ENCODE measurements around the gene NFIX. TPM values are rescaled to one million over a fixed set of nuclear protein-coding genes. Genes with fewer than 3 reads are reported as not detected.

Gene NFIX
- total and polyA plus RNA-seq, 9 of the 15 experiments (the other 6 are each of a cell fraction or from before 2014, with no cell fraction given) = 0.28 to 26.8 (median 5.4) TPM

GRCh38 chr19:12956446-12957388 is 38.6 kb upstream of the NFIX start, which contains the start of gene GADD45GIP1 (continued):
- TF ChIP-seq TOE1 (IDR thresholded peaks at IDR 0.05; ENCODE audit: borderline replicate concordance) (no peak), TOE1 (CRISPR knock-in tag; IDR thresholded peaks at IDR 0.05; ENCODE audit: borderline replicate concordance, low read depth) (no peak), ARID1B (IDR thresholded peaks at IDR 0.05) (no peak), MCM7 (IDR thresholded peaks at IDR 0.05) (no peak), U2AF2 (optimal IDR thresholded peaks at IDR 0.05; ENCODE audit: low read depth, low read length) (no peak), XRCC5 (IDR thresholded peaks at IDR 0.05; ENCODE audit: low read depth, low read length) (peak; percentile 30; the same call in 1 of the 2 replicates), ZNF121 (CRISPR knock-in tag; conservative IDR thresholded peaks at IDR 0.05) (peak; percentile 97), PCBP2 (IDR thresholded peaks at IDR 0.05; ENCODE audit: low read depth, low read length, poor library complexity, severe bottlenecking) (no peak), PTBP1 (IDR thresholded peaks at IDR 0.05; ENCODE audit: low read depth, low read length) (no peak), ZBTB1 (CRISPR knock-in tag; IDR thresholded peaks at IDR 0.05; ENCODE audit: borderline replicate concordance, low read depth) (no peak), ZBED1 (IDR thresholded peaks at IDR 0.05) (no peak), SOX6 (IDR thresholded peaks at IDR 0.05) (no peak), CEBPG (CRISPR knock-in tag; IDR thresholded peaks at IDR 0.05) (no peak), CEBPG (tag; conservative IDR thresholded peaks at IDR 0.05 in 1 of 2, IDR thresholded peaks at IDR 0.05 in 1 of 2) (no peak), PREB (CRISPR knock-in tag; IDR thresholded peaks at IDR 0.05) (no peak), ZNF395 (CRISPR knock-in tag; IDR thresholded peaks at IDR 0.05) (no peak), SMAD2 (IDR thresholded peaks at IDR 0.05; ENCODE audit: low read depth, low read length) (no peak), SP1 (CRISPR knock-in tag; IDR thresholded peaks at IDR 0.05) (0 out of 2 replicates have a peak, but pooled peaks have one; percentile 13), ZNF445 (CRISPR knock-in tag; IDR thresholded peaks at IDR 0.05; ENCODE audit: low read depth) (no peak), NKRF (IDR thresholded peaks at IDR 0.05; ENCODE audit: borderline replicate concordance) (0 out of 2 replicates have a peak, but pooled peaks have one; percentile 29), MAZ (CRISPR knock-in tag; conservative IDR thresholded peaks at IDR 0.05 in 1 of 2, IDR thresholded peaks at IDR 0.05 in 1 of 2) (peak; percentile 35 to 53; a peak in 2 of 4 replicates)
